ENCODE measurements around the gene MED12.

MED12 gene

GRCh38 chrX:71184803-71185495, 66.6 kb downstream of the MED12 start:
- no peak for DNase-seq (ENCODE audit: low read depth)
- H3K4me3 ChIP-seq (ENCODE audit: low read depth, low read length): no peak overlapping the region
- TF ChIP-seq, protein P1, sequence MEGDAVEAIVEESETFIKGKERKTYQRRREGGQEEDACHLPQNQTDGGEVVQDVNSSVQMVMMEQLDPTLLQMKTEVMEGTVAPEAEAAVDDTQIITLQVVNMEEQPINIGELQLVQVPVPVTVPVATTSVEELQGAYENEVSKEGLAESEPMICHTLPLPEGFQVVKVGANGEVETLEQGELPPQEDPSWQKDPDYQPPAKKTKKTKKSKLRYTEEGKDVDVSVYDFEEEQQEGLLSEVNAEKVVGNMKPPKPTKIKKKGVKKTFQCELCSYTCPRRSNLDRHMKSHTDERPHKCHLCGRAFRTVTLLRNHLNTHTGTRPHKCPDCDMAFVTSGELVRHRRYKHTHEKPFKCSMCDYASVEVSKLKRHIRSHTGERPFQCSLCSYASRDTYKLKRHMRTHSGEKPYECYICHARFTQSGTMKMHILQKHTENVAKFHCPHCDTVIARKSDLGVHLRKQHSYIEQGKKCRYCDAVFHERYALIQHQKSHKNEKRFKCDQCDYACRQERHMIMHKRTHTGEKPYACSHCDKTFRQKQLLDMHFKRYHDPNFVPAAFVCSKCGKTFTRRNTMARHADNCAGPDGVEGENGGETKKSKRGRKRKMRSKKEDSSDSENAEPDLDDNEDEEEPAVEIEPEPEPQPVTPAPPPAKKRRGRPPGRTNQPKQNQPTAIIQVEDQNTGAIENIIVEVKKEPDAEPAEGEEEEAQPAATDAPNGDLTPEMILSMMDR (IDR thresholded peaks at IDR 0.05; ENCODE audit: low read depth, low read length, missing control alignments): no peak

GRCh38 chrX:71191248-71191647, 72.9 kb downstream of the MED12 start:
- TF ChIP-seq, protein P1 (IDR thresholded peaks at IDR 0.05; ENCODE audit: low read depth, low read length, missing control alignments): no peak

More at GRCh38 chrX:71191248-71191647, 72.9 kb downstream of the MED12 start:
- no peak overlapping the region for H3K4me3 ChIP-seq (ENCODE audit: low read depth, low read length)
- DNase-seq (ENCODE audit: low read depth): no peak

All from GM12864 (cell line).